D721Med (cell line): Measurements from ENCODE around the gene HABP4.

Source experiments
- DNase-seq: peaks from one replicate; pipeline ENCODE4 v3.0.0; 2011; ENCODE audit warnings: low spot score; ENCODE audit not compliant: insufficient read length
- FAIRE-seq: peaks from 2 replicates; lab custom pipeline; 2011; peaks lifted over from hg19 to GRCh38; lab: Jason Lieb, UNC
- TF ChIP-seq, protein P1 (sequence below): IDR thresholded peaks from 2 replicates; pipeline ENCODE4 v1.5.1; 2012; ENCODE audit warnings: mild to moderate bottlenecking, control low read depth; ENCODE audit not compliant: insufficient read depth; ENCODE audit errors: missing control alignments

The HABP4 gene

GRCh38 chr9:96417051-96417586 lies 32.9 kb upstream of the HABP4 start:
- FAIRE-seq = no peak
- TF ChIP-seq, protein P1, sequence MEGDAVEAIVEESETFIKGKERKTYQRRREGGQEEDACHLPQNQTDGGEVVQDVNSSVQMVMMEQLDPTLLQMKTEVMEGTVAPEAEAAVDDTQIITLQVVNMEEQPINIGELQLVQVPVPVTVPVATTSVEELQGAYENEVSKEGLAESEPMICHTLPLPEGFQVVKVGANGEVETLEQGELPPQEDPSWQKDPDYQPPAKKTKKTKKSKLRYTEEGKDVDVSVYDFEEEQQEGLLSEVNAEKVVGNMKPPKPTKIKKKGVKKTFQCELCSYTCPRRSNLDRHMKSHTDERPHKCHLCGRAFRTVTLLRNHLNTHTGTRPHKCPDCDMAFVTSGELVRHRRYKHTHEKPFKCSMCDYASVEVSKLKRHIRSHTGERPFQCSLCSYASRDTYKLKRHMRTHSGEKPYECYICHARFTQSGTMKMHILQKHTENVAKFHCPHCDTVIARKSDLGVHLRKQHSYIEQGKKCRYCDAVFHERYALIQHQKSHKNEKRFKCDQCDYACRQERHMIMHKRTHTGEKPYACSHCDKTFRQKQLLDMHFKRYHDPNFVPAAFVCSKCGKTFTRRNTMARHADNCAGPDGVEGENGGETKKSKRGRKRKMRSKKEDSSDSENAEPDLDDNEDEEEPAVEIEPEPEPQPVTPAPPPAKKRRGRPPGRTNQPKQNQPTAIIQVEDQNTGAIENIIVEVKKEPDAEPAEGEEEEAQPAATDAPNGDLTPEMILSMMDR = no peak
- DNase-seq = peak; percentile 43

DNA sequence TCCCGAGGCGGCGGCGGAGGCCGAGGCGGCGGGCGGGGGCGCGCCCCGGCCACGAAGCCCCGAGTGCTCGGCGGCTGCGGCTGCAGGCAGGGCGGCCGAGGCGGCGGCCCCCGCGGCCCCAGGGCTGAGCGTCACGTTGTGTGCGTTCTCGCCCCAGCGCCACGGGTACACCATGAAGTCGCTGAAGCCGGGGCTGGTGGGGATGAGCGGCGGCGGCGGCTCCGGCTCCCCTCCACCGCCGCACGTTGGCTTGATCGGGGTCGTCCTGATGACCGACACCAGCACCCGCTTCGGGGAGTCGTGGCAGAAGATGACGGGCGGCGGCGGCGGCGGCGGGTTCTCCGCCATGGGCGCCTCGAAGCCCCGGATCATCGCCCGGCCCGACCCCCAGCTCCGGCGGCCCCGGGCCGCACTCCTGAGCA lies 32.3 kb upstream of the HABP4 start:
- FAIRE-seq (no peak), DNase-seq (no peak)
- TF ChIP-seq, protein P1 = no peak

- TF ChIP-seq, protein P1 = no peak
- DNase-seq = peak; percentile 57
- FAIRE-seq = no peak
These were observed 31.7 kb upstream of the HABP4 start, which contains the start of gene ZNF367 for GRCh38 chr9:96418083-96418919. Gene ZNF367 (minus strand): TSS chr9:96418370. CDS start chr9:96418032, 338 bp downstream.

GRCh38 chr9:96418920-96419690 lies 30.9 kb upstream of the HABP4 start:
- TF ChIP-seq, protein P1 = no peak
- no peak for FAIRE-seq
- DNase-seq = peak; percentile 25

- DNase-seq (no peak), FAIRE-seq (no peak)
- TF ChIP-seq, protein P1 = no peak
These were observed 30.3 kb upstream of the HABP4 start for GRCh38 chr9:96419691-96419969.

- FAIRE-seq = no peak
- DNase-seq = no peak
- TF ChIP-seq, protein P1 = no peak
These were observed 29.3 kb upstream of the HABP4 start for GRCh38 chr9:96420468-96421219.
